Measurements from ENCODE around the gene CLEC16A.
A peak's percentile ranks its signal among the peaks of the same experiment; 100 is the strongest.
"Not testable (repeated sequence)": the region's sequence is repeated elsewhere in the genome, so short reads cannot be mapped to it uniquely, and the experiment has no call there.

The CLEC16A gene

DNA sequence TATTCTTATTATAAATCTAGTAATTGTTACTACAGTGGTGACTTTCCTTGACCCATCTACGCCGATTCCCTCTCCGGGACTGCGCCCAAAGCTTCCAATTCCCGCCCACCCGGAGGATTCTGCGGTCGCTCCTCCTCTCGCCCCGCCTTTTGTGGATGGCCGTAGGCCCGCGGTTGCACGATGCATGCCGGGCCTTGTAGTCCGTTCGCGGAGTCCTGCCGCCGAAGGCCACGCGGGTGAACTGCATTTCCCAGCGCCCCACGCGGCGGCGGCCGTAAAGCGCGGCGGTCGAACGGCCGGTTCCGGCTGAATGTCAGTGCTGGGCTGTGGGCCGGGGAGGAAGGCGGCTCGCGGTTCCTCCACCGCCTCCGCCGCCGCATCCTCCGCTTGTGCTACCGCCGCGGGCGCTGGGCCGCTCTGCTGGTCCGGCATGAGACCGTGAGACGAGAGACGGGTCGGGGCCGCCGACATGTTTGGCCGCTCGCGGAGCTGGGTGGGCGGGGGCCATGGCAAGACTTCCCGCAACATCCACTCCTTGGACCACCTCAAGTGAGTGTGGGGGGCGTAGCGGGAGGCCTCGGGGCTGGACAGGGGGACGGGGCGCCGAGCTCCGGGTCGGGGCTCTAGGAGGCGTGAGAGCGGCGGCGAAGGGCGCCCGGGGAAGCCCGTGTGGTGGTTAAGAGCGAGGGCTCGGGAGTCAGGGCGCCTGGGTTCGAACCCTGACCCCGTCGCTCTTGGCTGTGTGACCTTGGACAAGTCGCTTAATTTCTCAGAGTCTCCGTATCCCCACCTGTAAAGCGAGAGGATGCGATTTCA is at the start of gene CLEC16A:
TSS of gene CLEC16A (plus strand) at position 316 of the 816 bp plus-strand sequence. CDS start at position 470, 154 bp downstream.
- DNase-seq, result peak; percentile 95

- DNase-seq, result no peak
Measured at GRCh38 chr16:10895053-10895946, 49.1 kb upstream of the CLEC16A start.

DNA sequence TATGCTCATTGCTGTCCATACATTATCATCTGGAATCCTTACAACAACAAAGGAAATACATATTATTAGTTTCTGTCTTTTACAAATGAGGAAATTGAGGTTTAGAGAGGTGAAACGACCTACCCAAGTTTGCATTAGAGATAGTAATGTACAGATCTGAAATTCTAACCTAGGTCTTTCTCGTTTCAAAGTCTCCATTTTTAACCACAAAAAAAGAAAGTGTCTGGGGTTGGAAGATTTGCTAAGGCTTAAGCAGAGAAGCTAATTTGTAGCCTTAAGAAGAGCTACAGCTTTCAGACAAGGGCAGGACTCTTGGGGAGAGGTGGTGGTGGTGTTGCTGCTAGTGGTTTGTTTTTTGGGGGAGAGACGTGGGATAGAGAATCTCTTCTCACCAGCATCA is 48.2 kb upstream of the CLEC16A start:
- no peak for DNase-seq

GRCh38 chr16:10896723-10897122 is 47.6 kb upstream of the CLEC16A start:
- no peak for DNase-seq

- no peak for DNase-seq
Measured at GRCh38 chr16:10897134-10897533, 47.2 kb upstream of the CLEC16A start.

- no peak for DNase-seq
Measured at GRCh38 chr16:10902999-10903398, 41.4 kb upstream of the CLEC16A start.

DNA sequence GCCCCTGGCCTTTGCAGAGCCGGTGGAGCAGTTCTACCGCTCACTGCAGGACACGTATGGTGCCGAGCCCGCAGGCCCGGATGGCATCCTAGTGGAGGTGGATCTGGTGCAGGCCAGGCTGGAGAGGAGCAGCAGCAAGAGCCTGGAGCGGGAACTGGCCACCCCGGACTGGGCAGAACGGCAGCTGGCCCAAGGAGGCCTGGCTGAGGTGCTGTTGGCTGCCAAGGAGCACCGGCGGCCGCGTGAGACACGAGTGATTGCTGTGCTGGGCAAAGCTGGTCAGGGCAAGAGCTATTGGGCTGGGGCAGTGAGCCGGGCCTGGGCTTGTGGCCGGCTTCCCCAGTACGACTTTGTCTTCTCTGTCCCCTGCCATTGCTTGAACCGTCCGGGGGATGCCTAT is 37.9 kb upstream of the CLEC16A start:
- DNase-seq, result no peak

DNA sequence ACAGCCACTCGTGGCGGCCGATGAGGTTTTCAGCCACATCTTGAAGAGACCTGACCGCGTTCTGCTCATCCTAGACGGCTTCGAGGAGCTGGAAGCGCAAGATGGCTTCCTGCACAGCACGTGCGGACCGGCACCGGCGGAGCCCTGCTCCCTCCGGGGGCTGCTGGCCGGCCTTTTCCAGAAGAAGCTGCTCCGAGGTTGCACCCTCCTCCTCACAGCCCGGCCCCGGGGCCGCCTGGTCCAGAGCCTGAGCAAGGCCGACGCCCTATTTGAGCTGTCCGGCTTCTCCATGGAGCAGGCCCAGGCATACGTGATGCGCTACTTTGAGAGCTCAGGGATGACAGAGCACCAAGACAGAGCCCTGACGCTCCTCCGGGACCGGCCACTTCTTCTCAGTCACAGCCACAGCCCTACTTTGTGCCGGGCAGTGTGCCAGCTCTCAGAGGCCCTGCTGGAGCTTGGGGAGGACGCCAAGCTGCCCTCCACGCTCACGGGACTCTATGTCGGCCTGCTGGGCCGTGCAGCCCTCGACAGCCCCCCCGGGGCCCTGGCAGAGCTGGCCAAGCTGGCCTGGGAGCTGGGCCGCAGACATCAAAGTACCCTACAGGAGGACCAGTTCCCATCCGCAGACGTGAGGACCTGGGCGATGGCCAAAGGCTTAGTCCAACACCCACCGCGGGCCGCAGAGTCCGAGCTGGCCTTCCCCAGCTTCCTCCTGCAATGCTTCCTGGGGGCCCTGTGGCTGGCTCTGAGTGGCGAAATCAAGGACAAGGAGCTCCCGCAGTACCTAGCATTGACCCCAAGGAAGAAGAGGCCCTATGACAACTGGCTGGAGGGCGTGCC is 37.2 kb upstream of the CLEC16A start:
- DNase-seq, result no peak

DNA sequence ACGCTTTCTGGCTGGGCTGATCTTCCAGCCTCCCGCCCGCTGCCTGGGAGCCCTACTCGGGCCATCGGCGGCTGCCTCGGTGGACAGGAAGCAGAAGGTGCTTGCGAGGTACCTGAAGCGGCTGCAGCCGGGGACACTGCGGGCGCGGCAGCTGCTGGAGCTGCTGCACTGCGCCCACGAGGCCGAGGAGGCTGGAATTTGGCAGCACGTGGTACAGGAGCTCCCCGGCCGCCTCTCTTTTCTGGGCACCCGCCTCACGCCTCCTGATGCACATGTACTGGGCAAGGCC is 36.7 kb upstream of the CLEC16A start:
- DNase-seq, result no peak

DNA sequence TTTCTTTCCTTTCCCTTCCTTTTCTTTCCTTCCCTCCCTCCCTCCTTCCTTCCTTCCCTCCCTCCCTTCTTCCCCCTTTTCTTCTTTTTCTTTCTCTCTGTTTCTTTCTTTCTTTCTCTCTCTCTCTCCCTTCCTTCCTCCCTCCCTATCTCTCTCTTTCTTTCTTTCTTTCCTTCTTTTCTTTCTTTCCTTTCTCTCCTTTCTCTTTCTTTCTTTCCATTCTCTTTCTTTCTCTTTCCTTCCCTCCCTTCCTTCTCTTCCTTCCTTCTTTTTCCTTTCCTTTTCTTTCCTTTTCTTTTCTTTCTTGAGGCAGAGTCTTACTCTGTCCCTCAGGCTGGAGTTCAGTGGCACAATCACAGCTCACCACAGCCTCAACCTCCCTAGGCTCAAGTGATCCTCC is 33.1 kb upstream of the CLEC16A start:
- no peak for DNase-seq

DNA sequence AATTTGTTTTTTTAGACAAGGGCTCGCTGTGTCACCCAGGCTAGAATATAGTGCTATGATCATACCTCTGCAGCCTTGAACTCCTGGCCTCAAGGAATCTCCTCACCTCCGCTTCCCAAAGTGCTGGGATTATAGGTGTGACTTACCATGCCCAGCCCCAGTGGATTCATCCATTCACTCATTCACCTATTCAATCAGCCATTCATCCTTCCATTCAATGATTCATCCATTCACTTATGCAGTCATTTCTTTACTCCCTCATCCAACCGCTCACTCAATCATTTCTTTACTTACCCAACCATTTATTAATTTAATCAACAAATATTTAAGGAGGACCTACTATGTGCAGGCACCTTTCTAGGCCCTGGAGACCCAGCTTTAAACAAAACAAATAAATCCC is 27.8 kb upstream of the CLEC16A start:
- DNase-seq, result no peak

GRCh38 chr16:10918294-10919002 is 25.9 kb upstream of the CLEC16A start:
- peak; percentile 84 for DNase-seq

- DNase-seq, result no peak
Measured at GRCh38 chr16:10919003-10919351, 25.4 kb upstream of the CLEC16A start.

DNA sequence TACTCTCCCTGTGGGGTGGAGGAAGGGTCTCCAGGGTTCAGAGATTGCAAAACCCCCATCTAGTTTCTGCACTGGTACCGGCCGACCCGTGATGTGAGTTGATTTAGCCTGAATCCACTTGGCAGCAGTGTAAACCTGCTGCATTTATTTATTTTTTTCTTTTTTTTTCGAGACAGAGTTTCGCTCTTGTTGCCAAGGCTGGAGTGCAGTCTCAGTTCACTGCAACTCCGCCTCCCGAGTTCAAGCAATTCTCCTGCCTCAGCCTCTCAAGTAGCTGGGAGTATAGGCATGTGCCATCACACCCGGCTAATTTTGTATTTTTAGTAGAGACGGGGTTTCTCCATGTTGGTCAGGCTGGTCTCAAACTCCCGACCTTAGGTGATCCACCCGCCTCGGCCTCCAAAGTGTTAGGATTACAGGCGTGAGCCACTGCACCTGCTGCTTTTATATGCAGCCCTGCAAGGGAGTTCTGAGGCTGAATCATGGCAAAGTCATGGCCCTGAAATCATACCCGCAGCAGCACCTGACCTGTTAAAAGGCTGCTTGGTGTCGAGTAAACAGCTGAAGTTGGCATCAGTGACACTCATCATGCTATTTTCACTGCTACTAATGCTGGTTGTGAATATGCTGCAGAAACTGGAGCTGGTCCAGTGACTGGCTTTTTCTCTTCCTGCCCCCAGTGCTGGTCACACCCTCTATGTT is 23.5 kb upstream of the CLEC16A start:
- no peak for DNase-seq

- no peak for DNase-seq
Measured at GRCh38 chr16:10921536-10922327, 22.6 kb upstream of the CLEC16A start.

GRCh38 chr16:10922328-10923145 is 21.8 kb upstream of the CLEC16A start:
- DNase-seq, result no peak

DNA sequence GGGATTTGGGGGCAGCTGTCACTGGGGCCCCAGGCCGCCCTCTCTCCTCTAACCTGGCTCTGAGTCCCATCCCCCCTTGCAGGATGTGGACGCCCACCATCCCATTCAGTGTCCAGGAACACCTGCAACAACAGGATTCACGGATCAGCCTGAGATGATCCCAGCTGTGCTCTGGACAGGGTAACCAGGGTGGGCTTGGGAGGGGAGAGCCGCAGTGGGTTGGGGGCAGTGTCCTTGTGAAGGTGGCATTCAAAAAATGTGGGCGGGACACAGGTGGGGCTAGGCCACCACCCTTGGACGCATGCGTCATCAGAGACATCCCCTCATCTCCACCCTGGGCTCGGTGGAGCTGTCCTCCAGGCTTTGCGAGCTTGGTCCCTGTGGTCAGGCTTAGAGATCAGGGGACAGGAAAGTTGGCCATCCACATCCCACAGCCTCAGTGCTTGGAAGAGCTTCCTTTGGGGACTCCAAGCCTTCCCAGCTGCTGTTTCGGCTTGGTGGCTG is 21.2 kb upstream of the CLEC16A start:
- no peak for DNase-seq

DNA sequence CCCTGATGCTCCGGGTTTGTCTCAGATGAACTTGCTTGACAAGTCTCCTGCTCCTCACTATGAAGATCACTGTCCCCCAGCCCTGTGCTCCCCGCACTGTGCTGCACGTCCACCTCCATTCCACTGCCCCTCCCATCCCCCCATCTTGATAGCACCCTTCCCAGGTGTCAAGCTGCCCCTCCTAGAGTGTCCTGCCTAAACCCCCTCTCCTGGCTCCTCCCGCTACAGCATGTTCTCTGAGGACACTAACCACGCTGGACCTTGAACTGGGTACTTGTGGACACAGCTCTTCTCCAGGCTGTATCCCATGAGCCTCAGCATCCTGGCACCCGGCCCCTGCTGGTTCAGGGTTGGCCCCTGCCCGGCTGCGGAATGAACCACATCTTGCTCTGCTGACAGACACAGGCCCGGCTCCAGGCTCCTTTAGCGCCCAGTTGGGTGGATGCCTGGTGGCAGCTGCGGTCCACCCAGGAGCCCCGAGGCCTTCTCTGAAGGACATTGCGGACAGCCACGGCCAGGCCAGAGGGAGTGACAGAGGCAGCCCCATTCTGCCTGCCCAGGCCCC is 20.6 kb upstream of the CLEC16A start:
- no peak for DNase-seq

GRCh38 chr16:10925285-10925684 is 19.1 kb upstream of the CLEC16A start:
- DNase-seq, result not testable (repeated sequence)

DNA sequence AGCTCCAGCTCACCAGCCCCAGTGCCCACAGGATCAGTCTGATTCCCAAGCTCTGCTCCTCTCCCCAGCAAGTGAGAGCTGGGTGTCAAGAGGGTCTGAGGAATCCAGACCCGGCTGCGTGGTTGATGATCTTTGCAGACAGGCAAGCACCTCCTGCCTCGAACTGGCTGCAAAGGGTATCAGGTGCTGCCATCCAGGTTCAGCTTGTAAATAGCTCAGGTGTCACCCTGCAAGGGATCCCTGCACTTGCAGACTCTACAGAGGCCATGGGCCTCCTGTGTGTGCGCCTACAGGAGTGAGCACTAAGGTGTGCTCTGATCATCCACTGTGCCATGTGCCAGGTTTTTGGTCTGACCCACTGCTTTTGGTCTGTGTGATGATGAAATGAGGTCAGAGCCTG is 18.3 kb upstream of the CLEC16A start:
- DNase-seq, result no peak
